ENCODE data around the gene KLHL29.

KLHL29 gene

DNA sequence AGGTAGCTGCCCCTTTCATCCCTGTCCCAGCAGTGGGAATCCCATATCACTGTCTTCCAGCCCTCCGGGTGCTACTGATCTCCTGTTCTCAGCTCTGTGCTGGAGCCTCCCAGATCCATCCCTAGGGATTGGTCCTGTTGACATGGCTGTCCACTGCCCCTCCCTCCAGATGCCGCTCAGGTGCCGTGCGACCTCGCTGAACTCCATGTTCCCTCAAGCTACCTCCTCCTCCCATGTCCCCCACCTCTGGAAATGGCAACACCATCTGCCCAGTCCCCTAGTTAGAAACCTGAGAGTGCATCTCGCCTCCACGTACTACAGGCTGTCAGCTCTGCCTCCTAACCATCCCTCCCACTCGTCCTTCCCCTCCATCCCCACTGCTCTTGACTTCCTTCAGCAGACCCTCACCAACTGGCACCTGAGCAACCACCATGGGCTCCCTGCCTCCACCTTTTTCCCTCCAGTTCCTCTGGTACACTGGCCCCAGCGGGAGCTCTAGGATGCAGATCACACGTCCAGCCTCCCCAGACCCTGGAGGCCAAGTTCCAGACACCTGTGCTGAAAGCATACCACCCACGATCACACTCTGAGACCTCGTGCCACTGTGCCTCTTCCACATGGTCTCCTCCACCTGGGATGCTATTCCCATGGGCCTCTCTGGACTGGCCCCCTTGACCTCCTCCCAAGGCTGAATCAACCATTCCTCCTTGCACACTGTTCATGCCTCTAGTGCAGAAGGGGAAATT is 106.8 kb downstream of the KLHL29 start:
- FAIRE-seq (peak; percentile 73), DNase-seq (ENCODE audit: low spot score) (no peak)

DNA sequence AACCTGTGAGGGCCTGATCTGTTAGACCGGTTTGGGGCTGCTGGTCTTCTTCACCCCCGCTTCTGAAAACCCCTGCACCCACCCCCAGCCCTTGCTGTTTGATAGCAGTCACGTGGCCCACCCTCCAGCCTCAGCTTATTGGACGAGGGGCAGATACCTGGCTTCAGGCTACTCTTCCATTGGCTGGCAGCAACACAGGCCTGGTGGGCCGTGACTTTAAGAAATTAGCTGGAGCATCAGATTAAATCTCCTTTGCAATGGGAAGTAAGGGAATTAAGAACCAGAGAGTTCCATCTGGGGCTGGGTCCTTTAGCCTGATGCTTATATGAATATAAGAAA is 107.3 kb downstream of the KLHL29 start:
- no peak for FAIRE-seq
- DNase-seq (ENCODE audit: low spot score) = no peak

DNA sequence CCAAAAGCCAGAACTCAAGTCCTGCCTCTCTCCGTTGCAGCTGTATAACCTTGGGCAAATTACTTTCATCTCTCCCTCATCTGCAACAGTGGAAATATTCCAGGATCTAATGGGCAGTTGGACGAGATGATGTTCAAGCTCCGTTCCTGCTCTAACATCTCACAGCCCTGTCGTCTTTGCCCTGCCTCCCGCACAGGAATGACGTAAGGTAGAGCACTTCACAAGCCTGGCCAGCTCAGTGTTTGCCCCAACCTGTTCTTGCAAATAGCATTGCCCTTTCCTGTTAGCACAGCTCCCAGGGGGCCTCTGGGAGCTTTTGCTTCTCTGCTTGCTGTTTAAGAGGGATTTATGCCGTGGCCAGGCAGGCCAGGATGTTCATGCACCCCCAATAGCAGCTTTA is 107.9 kb downstream of the KLHL29 start:
- FAIRE-seq (no peak), DNase-seq (ENCODE audit: low spot score) (no peak)

DNA sequence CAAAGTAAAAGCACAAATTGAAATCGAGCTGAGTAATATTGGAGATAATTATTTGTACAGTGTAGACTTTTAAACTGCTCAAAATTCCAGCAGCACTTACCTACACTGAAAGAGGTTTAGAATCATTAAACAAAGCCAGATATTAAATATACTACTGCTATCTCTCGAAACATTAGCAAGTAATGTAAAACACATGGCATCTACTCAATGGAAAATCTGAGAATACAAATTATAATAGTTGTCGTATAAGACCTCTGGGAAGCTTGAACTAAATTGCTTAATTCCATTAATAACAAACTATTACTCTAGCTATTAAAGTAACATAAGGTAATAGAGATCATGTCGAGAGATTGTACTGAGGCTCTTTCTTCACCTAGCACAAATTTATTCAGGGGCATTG is 108.9 kb downstream of the KLHL29 start:
- no peak for FAIRE-seq
- no peak for DNase-seq (ENCODE audit: low spot score)

DNA sequence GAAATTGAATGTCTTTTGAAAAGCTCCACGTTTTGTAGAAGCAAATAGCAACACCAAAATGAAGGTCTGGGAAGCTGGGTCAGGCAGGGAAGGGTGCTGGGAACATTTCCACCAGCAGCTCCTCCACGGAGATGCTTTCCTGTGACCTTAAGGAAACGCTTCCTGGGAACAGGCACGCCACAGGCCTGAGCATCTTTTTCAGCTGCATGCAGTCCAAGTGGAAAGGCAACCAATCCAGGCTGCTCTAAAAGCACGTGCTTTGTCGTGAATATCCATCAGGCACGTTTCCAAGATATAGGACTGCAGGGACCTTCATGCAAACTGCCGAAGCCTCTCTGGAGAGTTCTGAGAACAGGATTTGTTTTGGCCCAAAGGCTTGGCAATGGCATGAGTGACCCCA is 109.3 kb downstream of the KLHL29 start:
- DNase-seq (ENCODE audit: low spot score) (no peak), FAIRE-seq (no peak)

DNA sequence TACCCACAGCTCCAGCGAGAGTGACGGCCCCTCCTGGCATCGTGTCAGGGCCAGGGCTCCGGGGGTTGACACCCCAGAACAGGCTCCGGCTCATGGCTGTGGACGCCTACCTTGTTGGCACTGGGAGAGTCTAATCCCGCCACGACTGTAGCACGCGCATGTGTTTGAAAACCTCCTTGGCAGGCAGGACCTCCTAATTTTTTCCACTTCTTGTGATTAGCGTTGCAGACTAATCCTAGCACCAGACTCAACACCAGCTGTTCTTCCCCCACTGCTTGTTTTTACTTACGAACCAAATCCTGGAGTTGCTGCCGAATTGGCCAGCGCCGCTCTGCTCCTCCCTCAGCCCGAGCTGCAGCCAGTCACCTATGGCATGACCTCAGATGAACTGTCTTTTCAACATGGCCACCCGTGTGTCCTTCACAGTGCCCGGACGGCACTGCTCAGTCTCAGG is 110.7 kb downstream of the KLHL29 start:
- FAIRE-seq = no peak

DNA sequence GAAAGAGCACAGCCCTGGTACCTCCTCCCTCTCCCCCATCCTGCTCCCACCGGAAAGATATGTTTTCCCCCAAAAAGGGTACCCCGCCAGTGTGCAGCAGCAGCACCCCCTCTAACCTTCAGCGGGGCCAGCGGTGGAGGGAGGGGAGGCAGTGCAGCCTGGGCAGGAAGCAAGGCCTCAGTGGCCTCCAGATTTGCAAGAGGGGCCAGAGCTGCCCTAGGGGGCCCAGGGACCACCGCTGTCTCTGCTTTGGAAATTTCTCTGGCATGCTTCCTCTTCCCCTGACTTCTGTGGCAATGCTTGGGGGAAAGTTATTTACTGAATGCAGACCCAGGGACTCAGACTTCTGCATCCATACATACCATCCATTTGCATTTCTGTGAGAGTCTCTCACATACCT is 111.5 kb downstream of the KLHL29 start:
- FAIRE-seq (no peak), DNase-seq (ENCODE audit: low spot score) (no peak)

More for the DNA sequence above, 110.7 kb downstream of the KLHL29 start:
- DNase-seq (ENCODE audit: low spot score) = no peak

DNA sequence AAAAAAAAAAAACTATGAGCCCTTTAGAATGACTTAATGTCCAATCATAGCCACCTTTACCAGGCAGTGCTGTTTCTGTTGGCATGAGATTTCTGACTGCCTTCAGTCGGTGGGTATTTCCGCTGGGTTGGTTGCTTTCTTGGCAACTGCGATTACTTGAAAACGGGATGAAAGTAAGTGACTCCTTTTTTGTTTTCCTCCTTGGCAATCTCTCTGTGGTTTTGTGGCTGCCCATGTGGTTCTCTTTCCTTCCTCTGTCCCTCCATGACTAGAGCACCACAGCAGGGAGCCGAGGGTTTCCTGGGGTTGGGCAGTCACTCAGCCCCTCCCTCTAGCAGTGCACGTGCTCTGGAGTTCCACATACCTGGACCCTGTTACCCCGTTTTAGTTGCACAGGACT is 112.1 kb downstream of the KLHL29 start:
- peak; percentile 32 for FAIRE-seq
- DNase-seq (ENCODE audit: low spot score) = peak; percentile 47

DNA sequence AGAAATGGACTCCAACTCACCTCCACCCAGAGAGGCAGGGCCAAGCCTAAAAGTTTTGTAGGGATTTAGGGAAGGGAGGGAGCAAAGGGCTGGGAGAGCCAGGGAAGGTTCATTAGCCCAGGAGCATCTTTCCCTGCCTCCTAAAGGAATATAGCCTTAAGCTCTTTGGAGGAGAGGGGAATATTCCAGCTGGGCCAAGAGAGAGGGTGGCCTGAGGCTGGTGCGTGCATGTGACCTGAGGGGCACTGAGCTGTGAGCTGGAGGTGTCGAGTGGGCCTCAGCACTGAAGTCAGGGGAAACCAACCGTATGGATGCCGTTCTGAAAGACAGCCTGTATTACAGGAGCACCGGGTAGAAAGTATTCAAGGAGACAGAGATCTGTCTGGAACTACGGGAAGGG is 112.6 kb downstream of the KLHL29 start:
- DNase-seq (ENCODE audit: low spot score) (no peak), FAIRE-seq (peak; percentile 23)

DNA sequence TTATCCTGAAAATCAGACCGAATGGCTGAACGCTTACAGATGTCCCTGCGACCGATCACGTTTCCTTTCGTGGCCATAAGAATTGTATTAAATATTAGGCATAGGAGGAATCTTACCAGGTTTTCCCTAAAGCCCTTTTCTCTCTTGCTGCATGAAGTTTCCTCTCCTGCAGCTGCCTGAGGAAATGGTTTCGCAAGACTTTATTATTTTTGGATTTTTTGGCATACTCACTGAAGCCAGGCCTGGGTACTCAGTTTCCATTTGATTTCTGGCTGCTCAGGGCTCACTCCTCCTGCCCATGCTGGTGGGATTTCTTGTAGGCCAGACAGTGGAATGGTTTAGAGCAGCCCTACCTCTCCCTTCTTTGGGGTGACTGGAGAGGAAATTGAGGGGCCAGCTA is 114.0 kb downstream of the KLHL29 start:
- no peak for FAIRE-seq

DNA sequence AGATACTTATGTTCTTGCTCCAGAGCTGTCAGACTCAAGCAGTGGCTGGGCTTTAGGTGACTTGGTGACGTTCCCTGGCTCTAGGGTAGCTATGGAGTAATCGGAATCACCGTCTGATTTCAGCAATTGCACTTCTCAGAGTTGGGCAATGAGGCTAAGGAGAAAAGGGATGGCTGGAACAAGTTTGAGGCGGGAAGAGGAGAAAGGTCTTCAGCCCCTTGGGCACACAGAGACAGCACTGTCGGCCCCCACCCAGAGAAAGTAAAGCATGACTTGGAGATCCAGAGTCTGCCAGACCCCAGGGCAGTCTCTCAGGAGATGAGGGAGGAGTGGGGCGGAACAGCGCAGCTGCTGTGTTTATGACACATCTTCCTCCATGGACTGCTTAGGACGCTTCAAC is 114.5 kb downstream of the KLHL29 start:
- FAIRE-seq = peak; percentile 17
- no peak for DNase-seq (ENCODE audit: low spot score)

More for the DNA sequence above, 114.0 kb downstream of the KLHL29 start:
- no peak for DNase-seq (ENCODE audit: low spot score)

DNA sequence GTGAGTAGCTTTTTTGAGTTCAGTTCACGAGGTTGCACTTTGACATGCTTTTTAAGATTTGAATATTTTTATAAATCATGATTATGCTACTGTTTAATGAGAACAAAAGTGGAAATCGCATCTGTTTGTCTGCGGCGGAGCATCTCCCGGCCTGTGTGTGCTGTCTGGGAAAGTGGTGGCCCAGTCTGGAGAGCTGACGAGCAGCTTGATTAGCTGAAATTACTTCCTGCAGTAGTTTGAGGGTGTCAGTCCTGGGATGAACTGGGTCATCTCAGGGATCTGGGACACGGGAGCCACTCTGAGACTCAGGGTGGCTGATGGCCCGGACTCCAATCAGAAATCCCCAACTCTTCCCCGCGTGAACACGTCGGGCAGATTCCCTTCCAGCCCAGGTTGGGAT is 115.9 kb downstream of the KLHL29 start:
- DNase-seq (ENCODE audit: low spot score) = no peak
- FAIRE-seq = no peak

DNA sequence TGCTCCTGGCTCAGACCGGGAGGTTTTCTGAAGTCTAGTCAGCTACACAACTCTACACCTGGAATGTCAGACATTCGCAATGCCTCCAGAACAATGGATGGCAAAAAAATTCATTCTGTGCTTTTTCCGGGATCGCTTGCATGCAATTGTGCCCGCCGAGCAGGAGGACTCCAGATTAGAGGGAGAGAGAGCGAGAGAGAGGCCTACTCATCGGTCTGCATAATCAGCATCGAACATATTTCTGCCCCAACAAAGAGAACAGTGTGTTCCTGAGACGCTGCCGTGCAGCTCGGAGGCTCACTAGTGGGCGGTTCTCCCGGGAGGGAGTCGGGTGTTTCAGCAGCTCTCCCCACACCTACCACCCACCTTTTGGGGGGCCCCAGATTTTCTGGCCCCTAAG is 117.1 kb downstream of the KLHL29 start:
- FAIRE-seq (no peak), DNase-seq (ENCODE audit: low spot score) (no peak)

DNA sequence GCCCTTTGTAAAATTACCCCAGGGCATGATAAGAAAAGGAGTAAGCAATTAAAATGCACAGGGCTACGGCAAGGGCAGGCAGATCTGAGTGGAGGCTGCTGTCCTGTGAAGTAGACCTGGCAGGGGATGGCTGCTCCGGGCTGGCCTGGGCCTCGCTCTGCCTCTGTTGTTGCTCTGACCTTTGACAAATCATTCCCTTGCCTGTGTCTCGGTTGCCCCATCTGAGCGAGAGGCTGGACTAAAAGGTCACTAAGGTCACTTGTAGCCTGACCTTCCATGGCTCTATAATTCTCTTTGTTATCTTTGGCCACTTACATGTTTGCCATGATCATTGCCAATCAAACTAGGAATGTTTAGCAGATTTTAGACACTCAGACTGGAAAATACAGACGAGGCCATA is 118.1 kb downstream of the KLHL29 start:
- DNase-seq (ENCODE audit: low spot score) = no peak
- FAIRE-seq = peak; percentile 32

DNA sequence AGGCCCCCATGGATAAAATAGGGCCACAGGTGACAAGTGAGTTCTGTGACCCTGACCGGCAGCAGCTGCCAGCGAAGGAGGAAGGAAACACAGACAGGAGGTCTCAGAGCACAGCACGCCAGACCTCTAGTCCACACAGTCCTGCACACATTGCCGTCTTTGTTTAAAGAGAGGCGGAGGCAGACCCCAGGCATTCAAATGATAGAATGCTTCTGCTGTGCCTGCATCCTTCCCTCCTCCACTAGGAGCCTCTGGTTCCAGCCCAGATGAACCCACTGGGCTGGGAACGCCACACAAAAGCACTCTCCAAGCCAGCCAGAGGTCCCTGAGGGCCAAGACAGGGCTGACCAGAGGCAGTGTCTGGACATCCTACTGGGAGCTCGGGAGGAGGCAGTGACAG is 118.7 kb downstream of the KLHL29 start:
- DNase-seq (ENCODE audit: low spot score) (no peak), FAIRE-seq (no peak)

DNA sequence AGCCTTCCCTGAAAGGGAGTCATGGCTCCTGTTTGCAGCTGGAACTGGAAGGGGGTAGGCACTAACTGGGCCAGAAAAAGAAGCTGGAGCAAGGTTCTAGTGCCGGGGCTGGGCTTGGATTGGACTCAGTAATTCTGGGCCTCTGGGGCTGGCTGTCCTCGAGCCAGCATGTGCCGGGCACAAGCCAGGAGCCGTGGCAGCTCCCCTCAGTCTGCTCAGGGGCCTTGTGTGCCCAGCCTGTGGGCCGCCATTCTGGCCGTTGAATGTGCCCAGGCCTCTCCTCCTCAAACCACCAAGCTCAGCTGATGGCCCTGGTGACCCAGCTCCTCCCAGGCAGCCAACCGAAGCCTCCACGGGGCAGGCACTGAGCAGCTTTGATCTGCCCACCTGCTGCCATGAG is 119.6 kb downstream of the KLHL29 start:
- DNase-seq (ENCODE audit: low spot score) = no peak
- no peak for FAIRE-seq

DNA sequence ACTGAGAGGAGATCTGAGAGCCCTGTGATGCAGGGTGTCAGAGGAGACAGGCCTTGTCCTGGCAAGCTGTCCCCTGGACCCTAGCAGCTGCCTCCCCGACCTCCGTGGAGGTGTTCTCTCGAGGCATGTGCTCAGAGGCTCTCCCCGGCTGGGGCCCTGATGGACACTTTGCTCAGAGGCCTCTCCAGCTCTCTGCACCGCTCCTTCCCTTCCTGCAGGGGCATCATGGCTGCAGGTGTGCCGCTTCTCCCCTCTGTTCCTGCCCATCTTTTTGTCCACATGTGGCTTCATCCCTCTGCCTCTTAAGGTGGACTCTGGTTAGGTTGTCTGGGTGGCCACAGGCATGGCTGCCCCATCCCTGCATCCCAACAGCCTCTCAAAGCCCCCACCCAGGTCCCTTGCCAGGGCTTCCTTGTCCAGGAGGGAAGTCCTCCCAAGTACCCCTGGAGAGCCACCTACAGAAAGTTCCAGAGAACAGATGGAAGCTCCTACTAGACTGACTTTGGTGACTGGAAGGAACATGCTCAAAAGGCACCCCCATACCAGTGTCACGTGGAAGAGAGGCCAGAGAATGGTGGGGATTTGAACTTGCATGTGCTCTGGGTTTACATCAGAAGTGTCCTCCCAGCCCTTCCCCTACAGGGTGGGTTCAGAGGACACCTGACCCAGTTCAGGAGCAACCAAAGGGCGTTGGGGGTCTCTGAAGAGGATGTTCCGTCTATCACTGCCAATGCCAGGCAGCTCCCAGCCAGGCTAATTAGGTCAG is 120.4 kb downstream of the KLHL29 start:
- FAIRE-seq (no peak), DNase-seq (ENCODE audit: low spot score) (no peak)

DNA sequence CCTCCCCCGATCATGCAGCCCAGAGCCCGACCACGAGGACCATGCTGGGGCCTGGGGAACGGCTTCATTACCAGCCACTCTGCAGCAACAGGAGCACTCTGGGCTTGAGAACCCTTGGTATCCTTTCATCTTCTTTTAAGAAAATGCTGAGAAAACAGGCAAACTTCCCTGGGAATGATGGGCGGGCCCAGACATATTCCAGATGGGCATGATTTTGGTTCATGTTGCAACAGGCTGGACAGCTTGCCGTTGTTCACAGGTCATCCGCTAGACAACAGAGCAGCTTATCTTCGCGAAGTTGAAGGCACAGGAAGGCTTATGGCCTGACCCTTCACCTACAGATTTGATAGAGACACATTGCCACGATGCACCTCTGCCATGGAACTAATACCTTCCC is 121.0 kb downstream of the KLHL29 start:
- no peak for FAIRE-seq
- no peak for DNase-seq (ENCODE audit: low spot score)

DNA sequence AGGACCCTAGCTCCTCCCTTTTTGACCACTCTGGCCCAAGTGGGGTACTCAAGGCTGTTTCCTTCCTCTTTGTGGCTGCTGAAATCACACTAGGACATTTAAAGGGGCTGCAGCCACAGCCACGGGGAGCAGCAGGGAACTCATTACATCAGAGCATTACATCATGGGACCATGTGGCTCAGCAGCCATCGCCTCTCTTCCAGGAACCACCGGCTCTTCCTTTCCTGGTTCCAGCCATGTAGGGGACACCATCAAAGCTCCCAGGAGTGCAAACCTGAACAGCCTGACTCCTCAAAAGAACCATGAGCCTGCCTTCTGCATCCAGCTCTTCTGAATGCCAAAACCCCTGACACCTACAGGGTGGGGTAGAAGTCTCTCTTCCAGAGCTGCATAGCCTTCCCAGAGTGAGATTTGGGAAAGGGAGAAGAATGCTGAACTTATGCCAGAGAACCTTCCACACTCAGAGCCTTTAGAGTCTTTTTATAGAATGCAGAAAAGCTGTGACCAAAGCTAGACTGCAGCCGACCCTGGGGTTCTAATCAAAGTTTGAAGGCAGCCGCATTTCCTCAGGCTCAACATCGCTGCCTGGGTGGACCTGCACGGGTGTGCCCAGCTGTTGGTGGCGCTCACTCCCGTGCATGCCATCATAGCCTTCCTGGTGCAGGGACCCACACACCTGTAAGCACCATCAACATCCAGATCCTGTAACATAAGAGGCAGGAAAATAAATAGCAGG is 121.7 kb downstream of the KLHL29 start:
- no peak for DNase-seq (ENCODE audit: low spot score)
- no peak for FAIRE-seq

DNA sequence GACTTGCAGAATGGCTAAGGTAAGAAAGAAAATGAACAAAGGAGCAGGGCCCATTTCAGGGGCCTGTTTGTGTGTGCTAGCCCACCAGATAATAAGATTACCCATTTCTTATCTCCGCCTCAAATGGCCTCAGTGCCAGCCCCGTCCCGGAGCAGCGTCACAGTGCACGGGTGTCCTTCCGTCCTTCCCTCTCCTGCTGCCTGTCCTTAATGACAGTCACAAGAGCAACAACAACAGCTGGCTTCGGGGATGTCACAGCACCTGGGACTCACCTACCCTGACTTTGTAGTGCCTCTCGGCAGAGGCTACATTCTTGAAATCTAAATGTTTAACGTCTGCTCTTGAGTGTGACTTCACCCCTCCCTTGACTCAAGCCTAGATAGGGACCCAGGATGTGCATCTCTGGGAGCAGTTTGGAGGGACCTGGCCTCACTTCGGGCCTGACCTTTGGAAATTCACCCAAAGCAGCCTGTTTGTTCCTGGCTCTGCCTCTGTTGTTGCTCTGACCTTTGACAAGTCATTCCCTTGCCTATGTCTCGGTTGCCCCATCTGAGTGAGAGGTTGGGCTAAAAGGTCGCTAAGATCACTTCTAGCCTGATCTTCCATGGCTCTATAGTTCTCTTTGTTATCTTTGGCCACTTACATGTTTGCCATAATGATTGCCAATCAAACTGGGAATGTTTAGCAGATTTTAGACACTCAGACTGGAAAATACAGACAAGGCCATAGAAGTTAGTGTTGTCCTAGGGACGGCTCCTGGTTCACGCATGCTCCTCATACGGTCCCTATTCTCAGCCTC is 122.5 kb downstream of the KLHL29 start:
- no peak for FAIRE-seq
- DNase-seq (ENCODE audit: low spot score) = no peak

DNA sequence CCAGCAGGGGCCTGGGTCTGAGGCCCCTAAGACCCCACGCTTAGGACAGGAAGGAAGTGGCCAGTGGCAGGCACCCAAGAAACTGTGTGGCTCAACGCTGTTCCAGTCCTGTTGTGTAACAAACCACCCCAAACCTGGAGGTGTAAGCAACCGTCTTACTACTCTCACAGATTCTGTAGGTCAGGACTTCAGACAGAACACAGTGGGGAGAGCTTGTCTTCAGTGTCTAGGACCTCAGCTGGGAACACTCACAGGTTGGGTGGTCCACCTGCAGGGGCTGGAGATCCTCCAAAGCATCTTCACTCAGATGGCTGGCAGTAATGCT is 123.0 kb downstream of the KLHL29 start:
- FAIRE-seq = no peak

DNA sequence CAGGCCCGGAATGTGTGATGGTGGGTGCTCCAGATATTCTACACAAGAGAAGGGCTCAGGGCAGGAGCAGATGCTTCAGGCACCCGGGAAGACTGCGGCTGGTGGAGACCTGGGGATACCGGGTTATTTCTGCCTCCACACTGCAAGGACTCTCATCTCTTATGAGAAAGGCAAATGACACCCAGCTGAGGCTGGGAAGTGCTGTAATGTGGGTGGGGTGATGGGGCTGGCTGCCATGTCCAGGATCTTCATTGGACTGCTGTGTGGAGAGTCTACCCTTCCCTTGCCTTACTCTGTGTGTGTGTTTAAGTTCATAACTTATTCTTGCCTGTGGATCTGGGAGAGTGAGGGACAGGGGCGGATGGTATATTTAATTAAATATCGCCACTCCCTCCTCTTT is 124.1 kb downstream of the KLHL29 start:
- FAIRE-seq (no peak), DNase-seq (ENCODE audit: low spot score) (no peak)

More for the DNA sequence above, 123.0 kb downstream of the KLHL29 start:
- no peak for DNase-seq (ENCODE audit: low spot score)

All from urothelium cell line (cell line).